SW480 (cell line): ENCODE results near the gene AGA.

Experiments
- DNase-seq: peaks from one replicate; pipeline ENCODE4 v3.0.0-alpha.2; 2016; ENCODE audit warnings: low spot score

AGA gene

DNA sequence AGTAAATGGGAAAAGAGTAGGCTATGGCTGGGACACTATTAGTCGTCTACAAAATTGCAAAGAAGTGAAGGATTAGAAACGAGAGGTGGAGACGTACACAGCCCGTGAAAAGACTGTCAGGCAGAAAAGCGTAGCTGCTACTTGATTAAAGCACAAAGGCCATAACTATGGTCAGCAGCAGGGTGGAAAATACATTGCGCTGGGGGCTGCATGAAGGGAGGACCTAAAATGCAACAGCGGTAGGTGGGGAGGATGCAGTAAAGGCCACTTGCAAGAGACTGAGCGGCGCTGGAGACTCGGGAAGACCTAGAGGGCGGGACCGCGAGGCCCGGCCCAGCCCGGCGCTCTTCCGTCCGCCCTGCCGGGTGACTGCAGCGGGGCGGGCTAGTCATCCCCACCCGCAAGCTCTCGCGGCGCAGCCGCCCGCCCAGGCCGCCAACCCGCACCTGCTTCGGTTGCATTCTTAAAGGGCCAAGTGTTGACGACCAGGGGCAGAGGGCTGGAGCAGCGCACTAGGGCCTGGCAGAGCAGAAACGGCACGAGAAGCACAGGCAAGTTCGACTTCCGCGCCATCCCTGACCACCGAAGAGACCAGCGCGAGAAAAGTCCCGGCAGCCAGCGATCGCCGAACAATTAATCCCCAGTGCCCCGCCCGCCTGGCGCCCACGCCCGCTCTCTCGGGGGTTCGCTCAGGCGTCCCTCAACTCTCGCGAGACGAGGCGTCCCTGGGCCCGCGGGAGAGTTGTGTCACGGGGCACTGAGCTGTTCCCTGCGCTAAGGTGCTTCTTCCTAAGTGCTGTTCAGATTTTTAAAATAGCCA, at the start of gene AGA:
TSS of gene AGA (minus strand) at position 635 of the 820 bp plus-strand sequence. CDS start at position 573, 62 bp downstream.
- DNase-seq = peak; percentile 82

DNA sequence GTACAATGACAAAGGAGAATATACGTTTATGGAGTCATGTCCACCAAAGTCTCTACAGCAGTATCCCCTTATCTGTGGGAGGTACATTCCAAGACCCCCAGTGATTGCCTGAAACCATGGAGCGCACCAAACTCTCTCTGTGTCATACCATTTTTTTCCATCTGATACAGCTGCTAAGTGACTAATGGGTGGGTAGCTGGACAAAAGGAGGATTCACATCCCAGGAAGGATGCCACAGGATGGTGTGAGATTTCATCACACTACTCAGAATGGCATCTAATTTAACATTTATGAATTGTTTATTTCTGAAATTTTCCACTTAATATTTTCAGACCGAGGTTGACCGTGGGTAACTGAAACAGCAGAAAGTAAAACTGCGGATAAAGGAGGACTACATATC, 49.8 kb upstream of the AGA start:
- no peak for DNase-seq

DNA sequence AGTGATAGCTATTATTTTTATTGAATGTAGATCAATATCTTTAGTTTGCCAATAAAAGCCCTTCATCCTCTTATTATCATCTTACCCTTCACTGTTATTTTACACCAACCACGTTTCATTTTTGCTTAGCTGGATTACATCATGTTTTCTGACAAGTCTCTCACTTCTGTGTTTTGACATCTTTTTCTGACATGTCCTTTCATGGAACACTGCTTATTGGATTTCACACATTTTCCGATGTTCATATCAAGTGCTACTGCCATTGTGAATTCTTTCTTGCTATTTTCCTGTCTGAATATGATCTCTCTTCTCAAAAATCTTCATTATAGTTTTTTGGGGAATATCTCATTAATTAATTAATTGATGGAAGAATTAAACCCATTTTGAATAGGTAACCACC, 48.5 kb upstream of the AGA start:
- no peak for DNase-seq

DNA sequence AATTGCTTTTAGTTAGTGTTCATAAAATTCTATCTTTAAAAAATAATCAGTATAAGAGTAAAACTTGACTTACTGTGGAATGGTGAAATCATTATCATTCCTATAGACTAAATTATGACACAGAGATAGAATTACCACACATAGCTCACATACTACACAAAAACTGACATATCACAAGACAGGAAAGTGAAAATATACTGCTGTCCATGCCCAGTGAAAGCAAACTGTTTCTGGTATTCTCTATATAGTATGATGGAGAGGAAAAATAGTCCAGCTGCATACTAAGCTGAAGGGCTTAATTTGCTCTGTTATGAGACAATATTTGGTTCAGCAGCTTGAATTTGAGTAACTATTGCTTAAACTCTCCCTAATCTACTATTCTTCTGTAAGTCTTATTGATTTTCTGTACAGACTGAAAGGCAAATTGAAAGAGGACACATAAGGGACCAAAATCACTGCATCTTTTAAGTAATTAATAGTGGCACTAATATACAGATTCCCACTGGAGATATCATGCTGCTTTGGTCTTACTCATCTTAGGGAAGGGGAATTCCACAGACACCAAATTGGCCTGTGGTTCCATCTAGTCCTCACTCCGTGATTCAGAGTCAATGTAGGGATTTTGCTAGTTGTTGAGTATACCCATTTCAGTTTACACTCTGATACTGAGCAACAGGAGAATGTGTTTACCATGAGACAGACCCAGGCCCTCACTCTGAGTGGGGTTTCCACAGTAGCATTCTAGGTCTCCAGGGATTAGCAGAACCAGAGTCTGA, 47.4 kb upstream of the AGA start:
- DNase-seq = no peak

DNA sequence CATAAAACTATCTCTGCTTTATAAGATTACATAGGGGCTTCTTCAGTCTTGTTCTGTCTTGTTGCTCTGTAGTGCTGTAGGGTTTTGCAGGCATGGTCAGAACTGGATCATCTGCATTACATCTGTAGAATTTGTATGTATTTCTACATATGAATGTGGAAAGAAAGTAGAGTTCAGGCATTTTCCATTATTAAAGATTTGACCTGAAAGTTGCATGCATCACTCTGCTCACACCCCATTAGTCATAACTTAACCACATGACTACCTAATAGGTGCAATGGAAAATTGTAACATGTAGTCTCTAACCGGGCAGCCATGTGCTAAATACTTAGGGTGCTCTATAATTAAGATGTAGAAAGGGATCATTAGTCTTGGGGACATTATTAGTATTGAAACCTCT, 45.7 kb upstream of the AGA start:
- DNase-seq = no peak

DNA sequence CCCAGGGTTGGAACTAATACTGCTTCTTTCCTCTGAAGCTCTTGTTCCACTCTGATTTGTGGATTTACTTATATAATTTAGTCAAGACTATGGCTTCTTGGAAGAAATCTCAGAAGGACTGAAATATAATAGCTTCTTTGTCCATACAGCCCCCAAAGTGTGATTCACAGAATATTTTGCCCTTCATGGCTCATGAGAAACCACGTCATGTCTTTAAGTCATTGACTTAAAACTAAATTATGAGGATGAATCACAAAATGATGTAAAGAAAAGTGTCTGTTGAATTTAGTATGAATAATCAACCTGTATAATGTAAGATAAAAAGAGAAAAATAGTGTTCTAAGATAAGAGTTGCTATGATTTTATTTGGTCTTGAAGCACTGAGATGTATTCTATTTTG, 43.3 kb upstream of the AGA start:
- no peak for DNase-seq

DNA sequence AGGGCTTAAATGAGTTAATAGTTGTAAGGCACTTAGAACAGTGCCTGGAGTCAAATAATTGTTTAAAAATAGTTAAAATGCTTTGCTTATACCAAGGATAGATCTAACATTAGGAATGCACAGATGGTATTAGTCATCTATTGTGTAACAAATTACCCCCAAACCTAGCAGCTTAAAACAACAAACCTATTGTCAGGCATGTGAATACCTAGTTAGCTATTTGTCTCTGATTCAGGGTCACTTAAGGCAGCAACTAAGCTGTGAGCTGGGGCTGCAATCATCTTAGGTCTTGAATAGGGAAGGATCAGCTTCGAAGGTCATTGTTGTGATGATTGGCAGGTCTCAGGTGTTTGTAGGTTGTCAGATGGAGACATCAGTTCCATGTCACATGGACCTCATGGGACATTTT, 42.4 kb upstream of the AGA start:
- peak; percentile 5 for DNase-seq

DNA sequence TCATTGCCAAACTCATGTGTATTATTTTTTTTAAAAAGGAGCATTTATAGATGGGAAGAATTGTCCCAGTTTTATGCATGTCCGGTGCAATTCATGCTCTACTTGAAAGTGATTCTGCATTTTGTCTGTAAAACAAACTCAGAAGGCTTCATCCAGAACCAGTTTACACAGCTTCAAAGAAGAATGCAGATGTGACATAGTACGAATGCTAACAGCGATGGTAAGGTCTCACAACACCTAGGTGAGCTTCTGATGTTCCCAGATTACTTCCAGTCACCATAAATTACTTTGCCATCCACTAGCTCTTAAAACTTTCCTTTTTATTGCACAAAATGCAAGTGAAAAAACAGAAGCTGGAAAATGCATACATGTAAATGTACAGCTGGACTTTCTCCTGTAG, 41.5 kb upstream of the AGA start:
- no peak for DNase-seq

DNA sequence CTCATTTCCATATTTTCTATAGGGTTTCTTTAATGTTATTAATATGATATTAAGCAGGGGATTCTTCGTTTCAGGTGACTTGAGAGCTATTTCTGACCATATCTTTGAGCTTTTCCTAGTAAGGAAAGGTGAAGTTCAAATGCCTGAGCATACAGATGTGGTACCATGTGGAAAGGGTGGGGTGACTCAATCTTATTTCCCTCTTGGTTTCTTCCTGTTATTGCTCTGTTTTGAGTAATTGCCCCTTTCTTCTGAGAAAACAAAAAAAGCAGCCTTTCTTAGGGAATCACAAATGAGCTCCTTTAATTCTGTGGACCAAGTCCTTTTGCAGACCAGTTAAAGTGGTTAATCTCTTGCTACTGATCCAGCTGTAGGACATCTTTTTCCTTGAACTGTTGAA, 41.0 kb upstream of the AGA start:
- no peak for DNase-seq

DNA sequence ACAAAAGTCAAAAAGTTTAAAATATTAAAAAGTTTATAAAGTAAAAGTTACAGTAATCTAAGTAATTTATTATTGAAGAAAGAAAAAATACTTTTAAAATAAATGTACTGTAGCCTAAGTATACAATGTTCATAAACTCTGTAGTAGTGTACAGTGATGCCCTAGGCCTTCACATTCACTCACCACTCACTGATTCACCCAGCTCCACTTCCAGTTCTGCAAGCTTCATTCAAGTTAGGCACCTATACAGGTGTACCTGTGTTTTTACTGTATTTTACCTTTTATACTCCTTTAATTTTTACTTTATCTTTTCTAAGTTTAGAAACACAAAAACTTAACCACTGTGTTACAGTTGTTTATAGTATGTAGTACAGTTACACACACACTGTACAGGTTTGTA, 40.1 kb upstream of the AGA start:
- no peak for DNase-seq

DNA sequence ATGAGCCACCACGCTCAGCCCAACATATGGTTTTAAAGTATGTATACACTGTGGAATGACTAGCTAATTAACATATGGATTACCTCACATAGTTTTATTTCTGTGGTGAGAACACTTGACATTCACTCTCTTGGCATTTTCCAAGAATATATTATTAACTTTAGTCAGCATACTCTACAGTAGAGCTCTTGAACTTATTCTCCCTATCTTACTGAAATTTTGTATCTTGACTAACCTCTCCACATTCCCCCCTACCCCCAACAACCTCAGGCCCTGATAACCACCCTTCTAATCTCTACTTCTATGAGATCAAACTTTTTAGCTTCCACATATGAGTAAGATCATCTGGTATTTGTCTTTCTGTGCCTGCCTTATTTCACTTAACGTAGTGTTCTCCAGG, 38.6 kb upstream of the AGA start:
- no peak for DNase-seq

DNA sequence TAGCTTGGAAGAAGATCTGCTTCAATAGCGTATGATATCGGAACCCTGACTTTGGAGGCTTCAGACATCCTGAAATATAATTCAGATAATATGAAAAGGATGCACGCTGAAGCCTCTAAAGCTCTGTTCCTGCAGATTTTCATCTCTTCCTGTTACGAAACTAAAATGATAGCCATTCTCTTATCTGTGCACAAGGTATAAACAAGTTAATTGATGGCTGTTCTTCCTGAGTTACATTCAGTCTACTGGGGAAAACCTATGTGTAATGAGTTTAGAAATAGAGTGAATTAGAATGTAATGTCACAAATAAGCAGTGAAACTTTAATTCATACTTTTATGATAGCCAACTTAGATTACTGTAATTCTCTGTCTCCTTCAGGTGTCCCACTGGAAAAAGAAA, 36.8 kb upstream of the AGA start:
- no peak for DNase-seq

DNA sequence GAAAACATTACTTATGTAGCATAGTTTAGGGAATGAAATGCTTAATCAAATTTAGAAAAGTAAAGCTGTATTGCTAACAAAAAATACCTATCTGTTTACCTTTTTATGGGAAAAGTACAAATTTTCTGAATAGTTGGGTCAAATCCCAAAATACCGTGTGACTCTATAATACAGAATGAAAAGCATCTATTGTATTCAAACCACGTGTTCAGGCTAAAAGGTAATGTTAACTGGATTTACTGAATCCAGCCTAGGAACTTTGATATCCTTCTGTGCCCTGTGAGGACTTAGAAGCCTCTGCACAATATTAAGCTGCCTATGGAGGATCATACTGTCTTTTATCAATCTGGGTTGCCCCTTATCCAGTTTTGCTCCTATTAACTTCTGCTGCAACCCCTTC, 36.3 kb upstream of the AGA start:
- no peak for DNase-seq

DNA sequence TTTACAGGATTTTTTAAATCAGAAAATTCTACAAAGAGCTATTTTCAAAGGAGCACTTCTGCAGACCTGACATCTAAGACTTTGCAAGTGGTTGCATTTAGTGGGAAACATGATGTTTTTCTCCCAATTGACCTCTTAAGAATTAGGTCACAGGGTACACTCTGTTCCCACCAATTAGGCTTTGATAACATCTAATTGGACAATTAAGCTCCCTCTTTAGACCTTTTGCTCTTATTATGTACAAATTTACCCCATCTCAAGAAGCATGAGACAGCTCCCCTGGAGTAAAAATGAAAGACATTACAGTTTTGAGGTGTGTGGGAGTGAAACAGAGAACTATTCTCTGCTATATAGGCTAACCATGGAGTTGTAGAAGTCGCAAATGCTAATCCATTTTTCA, 31.8 kb upstream of the AGA start:
- DNase-seq = no peak

DNA sequence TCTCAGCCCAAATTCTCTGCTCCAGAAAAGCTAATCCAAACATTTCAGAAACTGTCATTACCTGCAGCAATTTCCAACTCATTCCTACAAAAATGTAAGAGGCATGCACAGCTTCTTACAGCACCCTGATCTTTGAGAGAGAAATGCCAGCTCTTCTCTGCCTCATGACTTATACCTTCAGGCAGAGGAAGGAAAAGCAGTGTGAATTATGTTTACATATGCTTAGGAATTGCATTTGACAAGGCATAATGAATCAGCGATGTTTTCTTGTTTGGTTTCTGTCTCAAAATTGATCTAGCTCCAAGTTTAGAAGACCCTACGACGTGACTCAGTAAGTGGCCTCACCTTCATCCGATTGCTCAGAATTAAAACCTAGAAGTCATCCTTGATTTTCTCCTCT, 21.8 kb upstream of the AGA start:
- no peak for DNase-seq

DNA sequence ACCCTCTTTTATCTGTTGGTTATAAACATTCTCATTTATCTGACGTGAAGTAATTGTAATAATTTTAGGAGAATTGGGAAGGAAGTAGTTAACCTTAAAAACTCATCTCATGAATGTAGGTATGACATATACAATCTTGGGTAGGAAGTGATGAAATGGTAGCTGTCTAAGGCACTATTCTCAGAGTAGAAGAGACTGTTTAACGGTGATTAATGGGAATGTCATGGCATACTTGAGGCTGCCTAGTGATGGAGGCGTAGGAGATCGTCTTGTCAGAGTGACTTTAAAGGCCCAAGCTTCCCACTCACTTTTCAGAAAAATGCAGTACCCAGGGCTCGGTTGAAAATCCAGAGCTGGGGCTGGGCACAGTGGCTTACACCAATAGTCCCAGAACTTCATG, 19.4 kb upstream of the AGA start:
- no peak for DNase-seq

DNA sequence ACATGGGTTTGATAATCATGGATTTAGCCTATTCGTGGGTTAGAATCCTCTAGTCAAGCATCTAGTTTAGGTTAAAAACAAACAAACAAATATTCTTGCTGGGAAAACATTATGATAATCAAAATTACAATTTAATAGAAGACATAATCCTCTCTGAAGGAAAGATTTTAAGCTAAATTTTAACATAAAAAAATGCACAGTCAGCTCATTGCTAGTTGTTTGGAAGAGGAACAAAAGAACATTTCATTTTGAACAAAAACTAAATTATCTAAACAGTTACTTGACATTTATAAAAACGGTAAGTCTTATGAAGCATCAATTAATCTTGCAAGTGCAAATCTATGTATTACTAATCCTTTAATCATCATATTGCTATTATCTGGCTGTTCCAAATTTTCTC, 18.2 kb upstream of the AGA start:
- no peak for DNase-seq

DNA sequence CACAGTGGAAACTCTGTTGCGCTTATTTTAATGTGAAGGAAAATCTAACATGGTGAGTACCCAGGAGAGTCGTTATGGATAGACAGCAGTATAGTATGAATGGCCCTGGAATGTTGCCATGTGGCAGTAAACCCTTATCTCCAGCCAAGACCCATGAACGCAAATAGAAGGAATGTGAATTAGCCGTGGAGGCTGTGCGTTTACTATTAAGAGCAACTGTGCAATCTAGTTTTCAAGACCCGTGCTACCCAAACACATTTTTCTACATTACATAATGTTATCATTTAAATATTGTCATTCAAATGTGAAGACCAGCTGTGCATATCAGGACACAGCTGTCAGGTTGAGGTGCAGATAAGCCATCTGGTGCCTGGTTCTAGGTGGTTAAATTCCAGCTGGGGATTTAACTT, 13.3 kb upstream of the AGA start:
- no peak for DNase-seq

DNA sequence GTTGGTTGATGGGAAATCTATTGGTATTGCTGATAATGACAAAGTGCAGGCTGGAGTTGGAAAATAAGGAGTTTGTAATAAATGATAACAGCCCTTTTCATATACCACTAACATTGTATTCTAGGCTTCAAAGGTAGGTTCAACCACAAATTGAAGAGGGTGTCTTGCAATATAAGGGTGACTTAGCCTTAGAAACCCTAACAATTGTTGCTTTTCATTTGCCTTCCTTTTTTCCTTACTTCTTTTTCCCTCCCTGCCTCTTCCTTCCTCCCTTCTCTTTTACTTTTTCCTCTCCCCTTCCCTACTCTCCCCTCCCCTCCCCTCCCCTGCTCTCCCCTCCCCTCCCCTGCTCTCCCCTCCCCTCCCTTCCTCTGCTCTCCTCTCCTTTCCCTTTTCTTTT, 10.9 kb upstream of the AGA start:
- no peak for DNase-seq

DNA sequence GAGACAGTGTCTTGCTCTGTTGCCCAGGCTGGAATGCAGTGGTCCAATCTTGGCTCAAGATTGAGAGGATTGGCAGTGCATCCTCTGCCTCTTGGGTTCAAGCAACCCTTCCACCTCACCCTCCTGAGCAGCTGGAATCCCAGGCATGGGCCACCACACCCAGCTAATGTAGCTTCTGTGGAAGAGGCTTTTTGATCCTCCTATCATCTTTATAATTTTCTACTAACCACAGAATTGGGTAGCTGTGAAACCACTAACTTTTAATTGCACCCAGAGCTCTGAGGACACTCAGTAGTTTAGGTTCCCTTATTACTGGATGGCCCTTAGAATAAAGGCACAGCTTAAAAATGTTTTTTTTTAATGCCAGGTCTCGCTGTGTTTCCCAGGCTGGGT, 8.9 kb upstream of the AGA start:
- peak; percentile 62 for DNase-seq

DNA sequence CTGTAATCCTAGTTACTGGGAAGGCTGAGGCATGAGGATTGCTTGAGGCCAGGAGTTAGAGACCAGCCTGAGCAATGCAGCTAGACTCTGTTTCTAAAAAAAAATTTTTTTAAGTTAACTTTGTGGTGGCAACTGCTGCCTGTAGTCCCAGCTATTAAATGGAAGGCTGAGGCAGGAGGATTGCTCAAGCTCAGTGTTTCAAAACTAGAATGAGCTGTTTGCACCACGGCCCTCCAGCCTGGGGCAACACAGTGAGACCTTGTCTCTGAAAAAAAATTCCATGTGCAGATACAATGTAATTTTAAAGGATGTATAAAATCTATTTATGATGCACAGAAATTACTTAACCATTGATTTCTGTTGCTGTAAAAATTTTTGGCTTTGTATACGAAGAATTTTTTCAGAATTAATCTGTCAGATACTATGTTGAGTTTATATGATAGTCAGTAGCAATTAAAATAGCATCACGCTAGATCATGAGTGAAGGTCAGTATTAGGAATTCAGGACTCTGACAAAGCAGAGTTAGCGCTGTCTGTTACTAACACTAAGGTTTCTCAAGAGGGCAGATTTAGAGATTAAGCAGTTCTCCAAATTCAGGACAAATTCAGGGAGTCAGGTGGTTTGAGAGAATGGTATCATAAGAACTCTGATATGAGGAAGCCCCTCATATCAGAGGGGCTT, 8.3 kb upstream of the AGA start:
- no peak for DNase-seq

DNA sequence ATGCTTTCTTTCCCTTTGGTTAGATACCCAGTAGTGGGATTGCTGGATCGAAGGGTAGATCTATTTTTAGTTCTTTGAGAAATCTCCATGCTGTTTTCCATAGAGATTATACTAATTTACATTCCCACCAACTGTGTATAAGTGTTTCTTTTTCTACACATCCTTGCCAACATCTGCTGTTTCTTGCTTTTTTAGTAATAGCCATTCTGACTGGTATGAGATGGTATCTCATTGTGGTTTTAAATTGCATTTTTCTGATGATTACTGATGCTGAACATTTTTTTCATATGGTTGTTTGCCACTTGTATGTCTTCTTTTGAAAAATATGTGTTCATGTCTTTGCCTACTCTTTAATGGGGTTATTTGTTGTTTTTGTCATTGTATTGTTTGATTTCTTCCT, 6.6 kb upstream of the AGA start:
- no peak for DNase-seq

DNA sequence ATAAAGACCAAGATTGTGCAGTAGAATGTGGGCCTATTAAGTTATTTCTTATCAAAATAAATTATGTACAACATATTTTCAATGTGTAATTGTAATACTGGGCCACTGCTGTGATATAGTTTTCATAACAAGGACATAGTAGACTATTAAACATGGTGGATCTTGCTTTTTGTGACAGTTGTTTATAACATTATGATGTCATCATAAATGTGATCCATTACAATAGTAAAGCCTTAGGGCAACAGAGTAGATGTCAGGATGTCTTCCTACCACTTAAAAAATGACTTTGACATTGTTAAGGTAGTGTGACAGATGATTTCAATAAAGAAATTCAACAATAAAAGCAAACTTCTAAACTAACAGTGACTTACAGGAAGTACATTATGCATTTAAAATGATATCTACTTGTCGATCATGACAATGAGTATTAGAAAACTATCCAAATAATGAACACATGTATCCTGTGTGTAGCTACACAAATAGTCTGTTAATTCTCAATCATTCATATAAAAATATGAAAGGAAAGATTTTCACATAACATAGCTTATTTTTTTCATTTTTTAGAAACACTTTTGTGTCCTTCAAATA, 5.3 kb upstream of the AGA start:
- no peak for DNase-seq
